Stimulated activated naive CD8-positive, alpha-beta T cell treated with anti-CD3 and anti-CD28 coated beads, Interleukin-15, Interleukin-2, amounts not matched to agents 100 U/mL and 50 U/mL, for 24 hours (primary cell): ENCODE data around the gene ZNF862.
A peak's percentile ranks its signal among the peaks of the same experiment; 100 is the strongest.

Source experiments
- ATAC-seq: fragments of 150-1000 bp; cut with Tn5 transposase; one replicate; pipeline ENCODE4 v1.10.0; 2021
- DNase-seq: peaks from one replicate; pipeline ENCODE4 v3.0.0; 2021

The ZNF862 gene

GRCh38 chr7:149845257-149845980 lies 7.2 kb downstream of the ZNF862 start:
- no peak for ATAC-seq
- no peak for DNase-seq

- ATAC-seq (no peak), DNase-seq (no peak)
Measured at GRCh38 chr7:149846021-149846420, 7.8 kb downstream of the ZNF862 start.

GRCh38 chr7:149846436-149847046 lies 8.4 kb downstream of the ZNF862 start:
- no peak for DNase-seq
- no peak for ATAC-seq

- ATAC-seq = no peak
- DNase-seq = no peak
Measured at GRCh38 chr7:149849174-149849573, 11.0 kb downstream of the ZNF862 start.

DNA sequence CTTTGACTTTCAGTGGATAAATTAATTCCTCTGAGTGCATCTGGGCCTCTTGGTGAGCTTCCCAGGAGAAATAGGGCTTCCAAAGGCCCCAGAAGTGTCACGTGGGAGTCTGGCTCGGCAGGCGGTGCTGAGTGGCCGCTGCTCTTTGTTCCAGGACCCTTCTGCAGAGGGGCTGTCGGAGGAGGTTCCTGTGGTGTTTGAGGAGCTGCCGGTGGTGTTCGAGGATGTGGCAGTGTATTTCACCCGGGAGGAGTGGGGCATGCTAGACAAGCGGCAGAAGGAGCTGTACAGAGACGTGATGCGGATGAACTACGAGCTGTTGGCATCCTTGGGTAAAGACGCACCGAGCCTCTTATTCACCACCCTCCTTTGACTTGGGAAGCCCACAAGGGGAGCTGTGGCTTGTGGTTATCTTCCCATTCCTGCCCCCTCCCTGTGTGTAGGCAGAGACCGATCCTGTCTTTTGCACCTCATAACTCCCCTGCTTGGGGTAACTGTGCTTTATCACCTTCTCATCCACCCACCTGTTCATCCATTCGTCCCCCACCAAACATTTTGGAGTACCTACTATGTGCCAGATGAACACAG lies 11.9 kb downstream of the ZNF862 start:
- no peak for ATAC-seq
- DNase-seq = no peak

DNA sequence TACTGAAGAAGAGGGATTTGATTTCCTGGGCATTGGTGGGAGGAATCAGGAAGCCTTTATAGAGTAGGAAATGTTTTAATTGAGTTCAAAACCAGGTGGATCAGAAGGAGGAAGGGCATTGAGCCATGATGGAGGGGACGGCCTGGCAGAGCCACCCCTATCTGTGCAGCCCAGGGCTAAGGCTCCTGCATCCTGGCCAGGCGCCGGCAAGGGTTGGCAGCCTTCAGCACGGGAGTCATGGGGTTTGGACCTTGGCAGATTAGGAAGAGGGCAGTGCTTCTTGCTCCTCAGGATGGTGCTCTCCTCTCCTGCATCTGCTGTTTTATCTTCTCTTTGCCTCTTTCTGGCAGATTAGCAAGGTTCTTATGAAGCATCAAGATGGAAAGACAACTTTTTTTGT lies 12.5 kb downstream of the ZNF862 start:
- ATAC-seq (no peak), DNase-seq (no peak)

DNA sequence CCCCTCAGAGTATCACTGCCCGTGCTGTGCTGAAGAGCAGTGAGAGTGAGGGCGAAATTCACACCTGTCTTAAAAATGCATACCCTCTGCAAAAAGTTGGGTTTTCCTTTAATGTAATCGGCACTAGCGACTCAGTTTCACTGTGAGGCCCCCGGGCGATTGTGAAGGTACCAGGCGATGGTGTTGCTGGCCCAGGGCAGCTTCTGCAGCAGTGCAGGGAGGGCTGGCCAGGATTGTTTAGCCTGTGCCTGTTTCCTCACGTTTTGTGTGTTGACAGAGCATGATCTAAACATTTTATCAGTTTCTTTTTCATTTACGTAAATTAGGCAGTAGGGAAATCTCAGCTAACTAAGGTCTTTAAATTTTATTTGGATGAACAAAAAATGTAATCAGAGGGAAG lies 13.3 kb downstream of the ZNF862 start:
- ATAC-seq (no peak), DNase-seq (no peak)

DNA sequence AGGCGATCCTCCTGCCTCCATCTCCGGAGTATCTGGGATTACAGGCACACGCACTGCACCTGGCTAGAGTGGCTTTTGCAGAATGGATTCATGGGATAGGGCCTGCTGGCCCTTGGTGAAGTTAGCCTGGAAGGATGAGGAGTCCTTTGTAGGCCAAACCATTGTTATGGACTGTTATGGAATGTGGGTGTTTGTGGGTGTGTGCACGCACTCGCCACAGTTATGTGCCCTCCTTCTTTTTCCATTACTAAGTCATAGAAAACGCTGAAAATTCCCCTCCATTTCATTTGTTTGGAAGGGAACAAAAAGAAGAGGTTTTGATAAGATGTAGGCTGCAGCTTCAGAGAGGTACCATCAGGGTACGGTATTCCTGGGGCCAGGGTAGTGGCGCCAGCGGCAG lies 15.0 kb downstream of the ZNF862 start:
- DNase-seq (no peak), ATAC-seq (no peak)

GRCh38 chr7:149854611-149855360 lies 16.6 kb downstream of the ZNF862 start:
- ATAC-seq = peak; percentile 50

GRCh38 chr7:149855361-149856305 lies 17.5 kb downstream of the ZNF862 start:
- DNase-seq (no peak), ATAC-seq (peak; percentile 31)

More at GRCh38 chr7:149854611-149855360, 16.6 kb downstream of the ZNF862 start:
- DNase-seq = no peak

DNA sequence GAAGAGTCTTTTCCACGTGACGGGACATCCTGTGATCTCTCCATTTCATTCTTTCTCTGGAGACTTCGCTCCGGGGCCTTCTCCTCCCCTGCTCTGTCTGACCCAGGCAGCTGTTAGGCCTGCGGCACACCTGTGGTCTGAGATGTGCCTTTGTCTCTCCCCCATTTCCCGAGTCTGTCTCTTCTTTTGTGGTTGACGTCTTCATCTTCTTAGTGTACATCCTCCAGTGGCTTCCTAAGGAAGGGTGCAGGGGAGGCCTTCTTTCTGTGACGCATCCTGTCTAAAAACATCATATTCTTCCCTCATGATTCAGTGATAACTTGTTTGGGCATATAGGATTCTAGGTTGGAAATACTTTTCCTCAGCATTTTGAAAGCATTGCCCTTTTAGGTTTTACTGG lies 18.4 kb downstream of the ZNF862 start:
- DNase-seq (no peak), ATAC-seq (peak; percentile 81)

DNA sequence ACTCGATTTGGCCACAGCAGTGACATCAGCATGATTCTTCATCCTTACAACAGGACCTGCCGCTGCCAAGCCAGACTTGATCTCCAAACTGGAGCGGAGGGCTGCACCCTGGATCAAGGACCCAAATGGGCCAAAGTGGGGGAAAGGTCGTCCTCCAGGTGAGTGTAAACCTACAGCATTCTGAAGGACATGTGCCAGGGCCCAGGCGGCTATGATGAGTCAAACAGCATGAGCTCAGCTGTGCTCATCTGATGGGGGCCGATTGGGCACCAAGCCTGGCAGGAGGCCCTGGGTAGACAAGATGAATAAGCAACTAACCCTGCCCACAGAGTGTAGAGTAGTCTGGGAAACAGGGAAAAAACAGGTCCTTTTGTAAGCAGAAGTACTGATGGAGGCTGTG lies 21.2 kb downstream of the ZNF862 start:
- ATAC-seq (no peak), DNase-seq (no peak)

DNA sequence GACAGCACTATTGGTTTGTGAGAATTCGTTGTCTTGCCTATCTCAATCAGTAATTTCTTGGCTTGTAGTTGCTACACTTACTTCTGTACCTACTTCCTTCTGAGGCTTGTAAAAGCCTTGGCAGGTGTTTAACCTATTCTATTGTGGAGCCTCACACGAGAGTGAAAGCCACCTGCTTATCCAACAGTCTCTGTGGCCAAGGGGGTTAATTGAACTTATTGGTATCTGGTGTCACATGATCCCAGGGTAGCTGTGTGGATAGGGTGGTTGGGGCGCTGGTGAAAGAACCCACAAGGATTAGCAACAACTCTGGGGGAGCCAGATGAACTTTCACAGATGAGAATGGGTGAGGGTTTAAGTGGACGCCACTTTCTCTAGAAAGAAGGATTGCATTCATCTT lies 21.7 kb downstream of the ZNF862 start:
- no peak for ATAC-seq
- DNase-seq = no peak

DNA sequence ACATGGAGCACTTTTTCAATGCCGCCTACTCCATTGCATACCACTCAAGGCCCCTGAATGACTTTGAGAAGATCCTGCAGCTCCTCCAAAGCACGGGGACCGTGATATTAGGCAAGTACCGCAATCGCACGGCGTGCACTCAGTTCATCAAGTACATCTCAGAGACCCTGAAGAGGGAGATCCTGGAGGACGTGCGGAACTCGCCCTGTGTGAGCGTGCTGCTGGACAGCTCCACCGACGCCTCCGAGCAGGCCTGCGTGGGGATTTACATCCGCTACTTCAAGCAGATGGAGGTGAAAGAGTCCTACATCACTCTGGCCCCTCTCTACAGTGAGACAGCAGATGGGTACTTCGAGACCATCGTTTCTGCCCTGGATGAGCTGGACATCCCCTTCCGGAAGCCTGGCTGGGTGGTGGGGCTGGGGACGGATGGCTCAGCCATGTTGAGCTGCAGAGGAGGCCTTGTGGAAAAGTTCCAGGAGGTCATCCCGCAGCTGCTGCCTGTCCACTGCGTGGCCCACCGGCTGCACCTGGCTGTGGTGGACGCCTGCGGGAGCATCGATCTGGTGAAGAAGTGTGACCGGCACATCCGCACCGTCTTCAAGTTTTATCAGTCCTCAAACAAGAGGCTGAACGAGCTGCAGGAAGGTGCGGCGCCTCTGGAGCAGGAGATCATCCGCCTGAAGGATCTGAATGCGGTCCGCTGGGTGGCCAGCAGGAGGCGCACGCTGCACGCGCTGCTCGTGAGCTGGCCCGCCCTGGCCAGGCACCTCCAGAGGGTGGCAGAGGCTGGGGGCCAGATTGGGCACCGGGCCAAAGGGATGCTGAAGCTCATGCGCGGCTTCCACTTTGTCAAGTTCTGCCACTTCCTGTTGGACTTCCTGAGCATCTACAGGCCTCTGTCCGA lies 22.9 kb downstream of the ZNF862 start:
- DNase-seq = peak; percentile 47
- no peak for ATAC-seq

- ATAC-seq = no peak
Measured at GRCh38 chr7:149861728-149862045, 23.5 kb downstream of the ZNF862 start.

GRCh38 chr7:149862156-149862555 lies 24.0 kb downstream of the ZNF862 start:
- no peak for ATAC-seq
- DNase-seq = no peak

More at GRCh38 chr7:149861728-149862045, 23.5 kb downstream of the ZNF862 start:
- no peak for DNase-seq

- DNase-seq = no peak
- no peak for ATAC-seq
Measured at GRCh38 chr7:149863500-149863899, 25.3 kb downstream of the ZNF862 start.

- ATAC-seq (no peak), DNase-seq (no peak)
Measured at GRCh38 chr7:149864023-149864422, 25.8 kb downstream of the ZNF862 start.

GRCh38 chr7:149864751-149865150 lies 26.6 kb downstream of the ZNF862 start:
- no peak for ATAC-seq

DNA sequence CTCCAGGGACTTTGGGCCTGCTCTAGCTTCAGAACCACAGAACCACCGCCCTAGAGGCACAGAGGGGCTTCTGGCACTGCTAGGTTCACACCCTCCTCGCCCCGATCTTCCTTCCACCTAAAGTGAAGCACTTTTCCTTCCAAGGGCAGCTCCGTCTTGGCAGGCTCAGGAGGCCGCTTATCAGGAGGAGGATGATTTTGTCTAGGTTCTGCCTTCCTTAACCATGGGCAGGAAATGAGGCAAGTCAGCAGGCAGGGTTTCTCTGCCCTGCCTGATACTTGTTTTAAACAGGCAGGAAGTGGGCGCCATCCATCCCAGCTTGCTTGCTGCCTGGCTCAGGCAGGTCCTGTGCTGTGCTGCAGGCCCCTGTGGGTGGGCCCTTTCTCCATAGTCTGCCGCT lies 27.3 kb downstream of the ZNF862 start:
- DNase-seq = peak; percentile 60
- peak; percentile 48 for ATAC-seq

More at GRCh38 chr7:149864751-149865150, 26.6 kb downstream of the ZNF862 start:
- no peak for DNase-seq
